COLO668 (cell line): ENCODE data around the gene TPCN1.

Experiments used
- DNase-seq: peaks from one replicate; lab custom pipeline; 2025; ENCODE audit not compliant: unreplicated experiment; lab: John Stamatoyannopoulos, UW

Gene TPCN1

GRCh38 chr12:113278633-113279032 is 57.4 kb downstream of the TPCN1 start:
- DNase-seq, result no peak

- DNase-seq, result no peak
Observed at GRCh38 chr12:113284751-113285150, 63.5 kb downstream of the TPCN1 start.

- DNase-seq, result no peak
Observed at GRCh38 chr12:113285679-113286610, 64.7 kb downstream of the TPCN1 start.

- no peak for DNase-seq
Observed at GRCh38 chr12:113286712-113287111, 65.4 kb downstream of the TPCN1 start.

GRCh38 chr12:113287146-113287898 is 66.1 kb downstream of the TPCN1 start:
- DNase-seq, result no peak

GRCh38 chr12:113287899-113288282 is 66.6 kb downstream of the TPCN1 start:
- no peak for DNase-seq

GRCh38 chr12:113289361-113289760 is 68.1 kb downstream of the TPCN1 start:
- no peak for DNase-seq

- no peak for DNase-seq
Observed at GRCh38 chr12:113290506-113290905, 69.2 kb downstream of the TPCN1 start.

GRCh38 chr12:113291586-113291985 is 70.3 kb downstream of the TPCN1 start:
- DNase-seq, result no peak

- DNase-seq, result no peak
Observed at GRCh38 chr12:113292091-113292490, 70.8 kb downstream of the TPCN1 start.

GRCh38 chr12:113292547-113292946 is 71.3 kb downstream of the TPCN1 start:
- DNase-seq, result no peak

- DNase-seq, result no peak
Observed at GRCh38 chr12:113293100-113293499, 71.8 kb downstream of the TPCN1 start.

- no peak for DNase-seq
Observed at GRCh38 chr12:113295886-113296556, 74.8 kb downstream of the TPCN1 start.

GRCh38 chr12:113296557-113297213 is 75.4 kb downstream of the TPCN1 start:
- no peak for DNase-seq

GRCh38 chr12:113297214-113297587 is 75.9 kb downstream of the TPCN1 start:
- DNase-seq, result no peak

GRCh38 chr12:113297621-113298471 is 76.6 kb downstream of the TPCN1 start:
- DNase-seq, result no peak

- DNase-seq, result no peak
Observed at GRCh38 chr12:113298472-113298817, 77.2 kb downstream of the TPCN1 start.

- DNase-seq, result no peak
Observed at GRCh38 chr12:113298861-113299545, 77.7 kb downstream of the TPCN1 start.

GRCh38 chr12:113299619-113300237 is 78.5 kb downstream of the TPCN1 start:
- DNase-seq, result peak; percentile 24
